Measurements from ENCODE around the gene TSHZ2.

TSHZ2 gene

GRCh38 chr20:53098621-53099020 is 126.5 kb downstream of the TSHZ2 start:
- H3K27ac ChIP-seq: no peak overlapping the region
- TF ChIP-seq ZFX (IDR thresholded peaks at IDR 0.05): no peak
- no peak for TF ChIP-seq CTCF (conservative IDR thresholded peaks at IDR 0.05)

GRCh38 chr20:53099856-53100255 is 127.7 kb downstream of the TSHZ2 start:
- H3K27ac ChIP-seq: no peak overlapping the region

DNA sequence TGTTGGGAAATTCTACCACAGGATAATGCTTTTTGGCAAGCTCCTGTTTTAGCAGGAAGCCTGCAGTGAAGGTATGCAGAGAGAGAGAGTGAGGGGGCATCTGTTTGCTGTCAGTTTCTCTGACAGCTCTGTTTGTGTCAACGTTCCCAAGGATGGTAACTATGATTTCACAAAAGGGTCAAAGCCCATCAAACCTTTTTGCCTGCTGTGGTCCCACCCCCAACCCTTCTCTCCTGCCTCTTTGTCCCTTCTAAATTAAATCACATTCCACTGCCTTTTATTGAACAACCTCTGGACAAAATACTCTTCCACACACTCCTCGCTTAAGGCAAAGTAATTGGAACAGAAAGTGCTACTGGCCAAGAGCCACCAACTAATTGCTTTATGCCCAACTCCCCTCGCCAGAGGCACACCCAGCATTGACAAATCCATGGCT is 128.3 kb downstream of the TSHZ2 start:
- no peak overlapping the region for H3K27ac ChIP-seq
- TF ChIP-seq ZFX (IDR thresholded peaks at IDR 0.05) (no peak), CTCF (conservative IDR thresholded peaks at IDR 0.05) (no peak)

More at GRCh38 chr20:53099856-53100255, 127.7 kb downstream of the TSHZ2 start:
- no peak for TF ChIP-seq CTCF (conservative IDR thresholded peaks at IDR 0.05)

- no peak overlapping the region for H3K27ac ChIP-seq
- no peak for TF ChIP-seq ZFX (IDR thresholded peaks at IDR 0.05)
- no peak for TF ChIP-seq CTCF (conservative IDR thresholded peaks at IDR 0.05)
Observed at GRCh38 chr20:53101992-53102760, 130.0 kb downstream of the TSHZ2 start.

DNA sequence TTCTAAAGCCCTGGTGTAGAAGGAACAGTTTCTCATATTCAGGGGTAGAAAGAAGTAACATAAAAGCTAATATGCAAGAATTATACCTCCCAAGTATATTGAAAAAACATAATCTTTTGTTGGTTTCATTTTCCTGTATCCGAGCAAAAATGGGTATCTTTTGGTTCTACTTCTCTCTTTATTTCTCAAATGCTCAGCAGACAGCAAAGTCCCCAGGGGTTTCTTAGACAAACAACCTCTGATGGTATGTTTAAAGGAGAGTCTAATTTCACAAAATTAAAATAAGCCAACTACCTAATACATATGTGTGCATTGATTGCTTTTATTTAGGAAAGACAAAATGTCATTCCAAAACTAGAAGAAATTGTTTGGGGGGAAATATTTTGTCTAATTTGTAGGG is 131.0 kb downstream of the TSHZ2 start:
- TF ChIP-seq CTCF (conservative IDR thresholded peaks at IDR 0.05): no peak
- TF ChIP-seq ZFX (IDR thresholded peaks at IDR 0.05): no peak
- H3K27ac ChIP-seq: no peak overlapping the region

GRCh38 chr20:53104884-53105283 is 132.7 kb downstream of the TSHZ2 start:
- H3K27ac ChIP-seq: no peak overlapping the region
- TF ChIP-seq ZFX (IDR thresholded peaks at IDR 0.05) (no peak), CTCF (conservative IDR thresholded peaks at IDR 0.05) (no peak)

DNA sequence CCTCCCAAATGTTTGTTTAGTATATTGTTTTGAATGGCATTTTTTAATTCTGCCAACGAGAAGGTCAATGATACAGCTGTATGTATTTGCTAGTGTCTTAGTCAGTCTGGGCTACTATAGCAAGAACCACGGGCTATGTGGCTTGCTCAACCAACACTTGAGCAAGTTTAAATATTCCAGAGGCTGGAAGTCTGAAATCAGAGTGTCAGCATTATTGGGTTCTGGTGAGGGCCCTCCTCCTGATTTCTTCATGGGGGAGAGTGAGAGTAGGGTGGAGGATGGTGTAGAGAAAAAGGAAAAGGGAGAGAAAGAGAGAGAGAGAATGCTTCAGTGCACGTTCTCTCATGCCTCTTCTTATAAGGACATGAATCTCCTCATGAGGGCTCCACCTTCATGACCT is 144.6 kb downstream of the TSHZ2 start:
- no peak overlapping the region for H3K27ac ChIP-seq

More for the DNA sequence above, 144.6 kb downstream of the TSHZ2 start:
- TF ChIP-seq CTCF (conservative IDR thresholded peaks at IDR 0.05): no peak
- TF ChIP-seq ZFX (IDR thresholded peaks at IDR 0.05): no peak

Measured in C4-2B (cell line).